Peyer's patch (tissue), 4 donors: ENCODE results near the gene ZNRF1. TPM values are rescaled to one million over a fixed set of nuclear protein-coding genes. Genes with fewer than 3 reads are reported as not detected.
A peak's percentile ranks its signal among the peaks of the same experiment; 100 is the strongest.
"Not testable (repeated sequence)": the region's sequence is repeated elsewhere in the genome, so short reads cannot be mapped to it uniquely, and the experiment has no call there.

Source experiments
- DNase-seq, 3 donors: peaks; one replicate each; pipeline ENCODE4 v3.0.0-alpha.2; 2017 to 2019
- H3K27ac ChIP-seq, 4 donors: fragments of 200-600 bp; sonication (generic); one replicate each; pipeline ENCODE4 v1.5.1; 2016 to 2019
- H3K27me3 ChIP-seq, 2 donors: fragments of 200-600 bp; sonication (generic); one replicate each; pipeline ENCODE4 v1.5.1; 2019
- H3K36me3 ChIP-seq, 3 donors: fragments of 200-600 bp; sonication (generic); one replicate each; pipeline ENCODE4 v1.5.1; 2016 to 2019
- H3K4me1 ChIP-seq, 4 donors: fragments of 200-600 bp; sonication (generic); one replicate each; pipeline ENCODE4 v1.5.1; 2016 to 2019
- H3K4me3 ChIP-seq, 4 donors: fragments of 200-600 bp; sonication (generic); 1 replicate in 3 of 4; 2 replicates in 1 of 4; pipeline ENCODE4 v1.5.1; 2016 to 2019; ENCODE audit warnings: mild to moderate bottlenecking in 1 of 4
- H3K9me3 ChIP-seq, 4 donors: fragments of 200-600 bp; sonication (generic); one replicate each; pipeline ENCODE4 v1.5.1; 2016 to 2019; ENCODE audit warnings: mild to moderate bottlenecking in 1 of 4
- CTCF ChIP-seq, 6 experiments: fragments of 450-650 bp in 4 of 6; fragments of 200-600 bp in 2 of 6; sonication (generic) in 1 of 6; IDR thresholded peaks; one replicate each; pipeline ENCODE4 v1.5.1; 2017 to 2019; ENCODE audit warnings: antibody characterized with exemption in 6 of 6, mild to moderate bottlenecking in 3 of 6, moderate library complexity in 1 of 6
- POLR2A ChIP-seq, 2 donors: fragments of 450-650 bp; IDR thresholded peaks; one replicate each; pipeline ENCODE4 v1.5.1; 2017; ENCODE audit warnings: antibody characterized with exemption in 2 of 2, mild to moderate bottlenecking in 2 of 2, moderate library complexity in 2 of 2
- total RNA-seq, 4 donors: library from RNA; depleted of rRNA; stranded (reverse); fragments of >200 nt; gene quantifications; one replicate each; pipeline ENCODE4 v1.1.0, GENCODE V29; 2016

The ZNRF1 gene
- total RNA-seq, 4 donors from 2014 or later = 10.7 to 32.7 (median 16.4) TPM

GRCh38 chr16:75088934-75089333 is 90.1 kb downstream of the ZNRF1 start:
- Histone ChIP-seq H3K9me3 (no peaks in the 10 kb centered on the region), H3K4me1 (peaks cover 0 to 29% (median 0%) of the 10 kb centered on the region in 4 donors), H3K27ac (no peak overlapping the region), H3K36me3 (no peaks in the 10 kb centered on the region), H3K4me3 (no peak overlapping the region), H3K27me3 (no peaks in the 10 kb centered on the region)
- DNase-seq = no peak
- TF ChIP-seq POLR2A (IDR thresholded peaks at IDR 0.05) (no peak), CTCF (IDR thresholded peaks at IDR 0.05) (no peak)

- TF ChIP-seq POLR2A (IDR thresholded peaks at IDR 0.05) = no peak
- no peak for TF ChIP-seq CTCF (IDR thresholded peaks at IDR 0.05)
- Histone ChIP-seq H3K27me3 (no peaks in the 10 kb centered on the region), H3K36me3 (peaks cover 0 to 6% (median 0%) of the 10 kb centered on the region in 3 donors), H3K4me1 (peaks cover 0 to 30% (median 0%) of the 10 kb centered on the region in 4 donors), H3K9me3 (no peaks in the 10 kb centered on the region), H3K27ac (no peak overlapping the region), H3K4me3 (no peak overlapping the region)
- no peak for DNase-seq
Observed at GRCh38 chr16:75089486-75090202, 90.8 kb downstream of the ZNRF1 start.

- not testable (repeated sequence) for H3K27me3 ChIP-seq, H3K4me3 ChIP-seq, H3K27ac ChIP-seq, H3K9me3 ChIP-seq, DNase-seq
- H3K36me3 ChIP-seq = peaks cover 0 to 16% (median 0%) of the 10 kb centered on the region in 3 donors
- peaks cover 0 to 30% (median 0%) of the 10 kb centered on the region in 4 donors for H3K4me1 ChIP-seq
Observed at GRCh38 chr16:75090899-75091298, 92.1 kb downstream of the ZNRF1 start.

- not testable (repeated sequence) for DNase-seq, H3K27me3 ChIP-seq, H3K27ac ChIP-seq, H3K4me3 ChIP-seq, H3K9me3 ChIP-seq
- Histone ChIP-seq H3K4me1 (peaks cover 0 to 34% (median 0%) of the 10 kb centered on the region in 4 donors), H3K36me3 (peaks cover 0 to 16% (median 0%) of the 10 kb centered on the region in 3 donors)
Observed at GRCh38 chr16:75091619-75092018, 92.8 kb downstream of the ZNRF1 start.

GRCh38 chr16:75092777-75093176 is 94.0 kb downstream of the ZNRF1 start:
- Histone ChIP-seq H3K27ac (peak overlapping the region in 2 of 4 donors; percentile 29 to 50), H3K36me3 (peaks cover 0 to 16% (median 0%) of the 10 kb centered on the region in 3 donors), H3K27me3 (no peaks in the 10 kb centered on the region), H3K4me1 (peaks cover 0 to 25% (median 0%) of the 10 kb centered on the region in 4 donors), H3K9me3 (no peaks in the 10 kb centered on the region), H3K4me3 (no peak overlapping the region)
- peak in 2 of 3 donors; percentile 72 to 77 for DNase-seq
- TF ChIP-seq POLR2A (IDR thresholded peaks at IDR 0.05) (no peak), CTCF (IDR thresholded peaks at IDR 0.05) (no peak)

GRCh38 chr16:75093598-75094540 is 95.0 kb downstream of the ZNRF1 start:
- DNase-seq = no peak
- H3K27me3 ChIP-seq = no peaks in the 10 kb centered on the region
- H3K4me3 ChIP-seq = no peak overlapping the region
- H3K27ac ChIP-seq = no peak overlapping the region
- TF ChIP-seq POLR2A (IDR thresholded peaks at IDR 0.05) = no peak
- TF ChIP-seq CTCF (IDR thresholded peaks at IDR 0.05) = no peak
- peaks cover 0 to 26% (median 0%) of the 10 kb centered on the region in 4 donors for H3K4me1 ChIP-seq
- H3K9me3 ChIP-seq = no peaks in the 10 kb centered on the region
- H3K36me3 ChIP-seq = peaks cover 0 to 16% (median 0%) of the 10 kb centered on the region in 3 donors
